Neural progenitor cell (in vitro differentiated cells): Measurements from ENCODE around the gene SFXN5.

Experiments used
- CTCF ChIP-seq: fragments of 200-600 bp; sonication (generic); IDR thresholded peaks from 2 replicates; pipeline ENCODE4 v1.5.1; 2017; ENCODE audit warnings: antibody characterized with exemption, mild to moderate bottlenecking
- EZH2 ChIP-seq: fragments of 200-600 bp; sonication (generic); IDR thresholded peaks from 2 replicates; pipeline ENCODE4 v1.6.1; 2017; ENCODE audit warnings: antibody characterized with exemption, mild to moderate bottlenecking, moderate library complexity
- EZH2phosphoT487 ChIP-seq: fragments of 200-600 bp; sonication (generic); IDR thresholded peaks from 2 replicates; pipeline ENCODE4 v1.6.1; 2017; ENCODE audit warnings: antibody characterized with exemption

- TF ChIP-seq EZH2: no peak
- TF ChIP-seq CTCF: no peak
- no peak for TF ChIP-seq EZH2phosphoT487
Measured at GRCh38 chr2:72958542-72959385, 112.7 kb downstream of the SFXN5 start.
